Smooth muscle cell (in vitro differentiated cells): ENCODE measurements around the gene PCSK6. TPM values are rescaled to one million over a fixed set of nuclear protein-coding genes. Genes with fewer than 3 reads are reported as not detected.
"Not testable (repeated sequence)": the region's sequence is repeated elsewhere in the genome, so short reads cannot be mapped to it uniquely, and the experiment has no call there.

Experiments
- DNase-seq: peaks from one replicate; lab custom pipeline; 2025; ENCODE audit not compliant: unreplicated experiment; lab: John Stamatoyannopoulos, UW
- H2AFZ ChIP-seq: fragments of 200-600 bp; sonication (generic); 2 replicates; pipeline ENCODE4 v1.6.0; 2016; ENCODE audit warnings: antibody characterized with exemption, low read depth, mild to moderate bottlenecking
- H3F3A ChIP-seq: fragments of 200-600 bp; sonication (generic); 2 replicates; pipeline ENCODE4 v1.6.0; 2017; ENCODE audit warnings: antibody characterized with exemption, low read depth
- H3K27ac ChIP-seq: fragments of 200-600 bp; sonication (generic); 2 replicates; pipeline ENCODE4 v1.5.1; 2016; ENCODE audit warnings: low read depth, mild to moderate bottlenecking
- H3K27me3 ChIP-seq: fragments of 200-600 bp; sonication (generic); 2 replicates; pipeline ENCODE4 v1.6.1; 2016; ENCODE audit warnings: low read depth, mild to moderate bottlenecking
- H3K36me3 ChIP-seq: fragments of 200-600 bp; sonication (generic); 2 replicates; pipeline ENCODE4 v1.5.1; 2016; ENCODE audit warnings: low read depth
- H3K4me1 ChIP-seq: fragments of 200-600 bp; sonication (generic); 2 replicates; pipeline ENCODE4 v1.5.1; 2016; ENCODE audit warnings: low read depth
- H3K4me2 ChIP-seq: fragments of 200-600 bp; sonication (generic); 2 replicates; pipeline ENCODE4 v1.6.0; 2016; ENCODE audit warnings: mild to moderate bottlenecking
- H3K4me3 ChIP-seq: fragments of 200-600 bp; sonication (generic); 2 replicates; pipeline ENCODE4 v1.5.1; 2016; ENCODE audit warnings: mild to moderate bottlenecking
- H3K79me2 ChIP-seq: fragments of 200-600 bp; sonication (generic); 2 replicates; pipeline ENCODE4 v1.6.0; 2016; ENCODE audit warnings: low read depth, mild to moderate bottlenecking
- H3K9ac ChIP-seq: fragments of 200-600 bp; sonication (generic); 2 replicates; pipeline ENCODE4 v1.6.0; 2016; ENCODE audit warnings: low read depth
- H3K9me3 ChIP-seq: fragments of 200-600 bp; sonication (generic); replicated peaks from 2 replicates; pipeline ENCODE4 v1.5.1; 2016; ENCODE audit warnings: low read depth
- H4K20me1 ChIP-seq: fragments of 200-600 bp; sonication (generic); 2 replicates; pipeline ENCODE4 v1.6.0; 2016; ENCODE audit warnings: low read depth
- CTCF ChIP-seq: fragments of 200-600 bp; sonication (generic); IDR thresholded peaks from 2 replicates; pipeline ENCODE4 v1.5.1; 2017; ENCODE audit warnings: borderline replicate concordance, mild to moderate bottlenecking, antibody characterized with exemption; ENCODE audit not compliant: insufficient read depth, poor library complexity, severe bottlenecking
- WGBS: methylation state at CpG from one replicate; pipeline ENCODE4 v1.1.7; 2016; ENCODE audit warnings: low lambda C conversion rate; 5-methylcytosine and 5-hydroxymethylcytosine counted together
- polyA plus RNA-seq: library from polyadenylated mRNA; unstranded; fragments of >200 nt; fragmentation: Nextera tagmentation; extraction: Ambion mirVana; gene quantifications from 2 replicates; pipeline ENCODE4 v1.2.1, GENCODE V29; 2016
- total RNA-seq: library from RNA; depleted of rRNA; stranded (reverse); fragments of >200 nt; gene quantifications from 2 replicates; pipeline ENCODE4 v1.2.3, GENCODE V29; 2014

The PCSK6 gene
- total and polyA plus RNA-seq, 2 experiments from 2014 or later = 17.5 TPM

DNA sequence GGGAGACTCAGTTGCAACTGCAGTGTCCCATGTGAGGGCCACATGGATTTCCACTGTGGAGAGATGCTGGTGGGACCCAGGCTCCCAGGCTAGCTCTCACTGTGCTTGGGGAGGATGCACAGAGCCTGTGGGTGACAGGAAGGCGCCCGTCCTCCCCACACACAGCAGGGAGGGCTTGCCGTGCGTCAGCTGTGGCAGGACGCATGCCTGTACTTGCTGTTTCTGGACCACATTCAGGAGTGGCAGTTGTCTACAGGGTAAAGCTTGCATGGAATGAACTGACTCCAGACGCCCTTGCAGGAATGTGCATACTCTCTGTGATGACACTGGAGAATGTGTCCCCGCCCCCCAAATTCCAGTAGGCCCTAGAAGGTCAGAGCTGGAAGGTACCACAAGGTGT lies 130.6 kb downstream of the PCSK6 start:
- H3K9ac ChIP-seq = no peak overlapping the region
- WGBS = 64% methylated on average over 7 of the region's 7 CpGs
- DNase-seq = no peak

DNA sequence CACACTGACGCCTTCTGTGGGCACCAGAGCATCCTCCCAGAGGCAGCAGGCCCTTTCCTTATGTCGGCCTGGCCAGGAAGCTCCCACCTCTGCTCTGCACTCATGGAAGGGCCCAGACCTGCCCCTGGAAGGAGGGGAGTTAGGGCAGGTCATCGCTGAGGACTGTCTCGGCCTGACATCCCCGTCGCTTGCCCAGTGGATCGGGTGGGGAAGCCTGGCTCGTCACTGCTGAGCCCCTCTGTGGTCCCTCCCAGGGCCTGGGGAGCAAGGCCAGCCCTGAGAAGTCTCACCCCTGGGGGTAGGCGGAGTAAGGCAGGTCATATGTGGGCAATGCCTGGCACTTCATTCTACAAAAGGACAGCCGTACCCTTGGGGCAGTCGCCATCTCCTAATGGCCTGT lies 131.6 kb downstream of the PCSK6 start:
- Histone ChIP-seq H3K4me3 (no peak overlapping the region), H3K27ac (no peak overlapping the region), H3K9me3 (no peaks in the 10 kb centered on the region), H3K4me1 (no peaks in the 10 kb centered on the region), H3K79me2 (no peaks in the 10 kb centered on the region), H2AFZ (no peak overlapping the region), H3K9ac (no peak overlapping the region), H3K4me2 (no peak overlapping the region), H3K36me3 (no peaks in the 10 kb centered on the region), H3F3A (no peaks in the 10 kb centered on the region), H3K27me3 (no peaks in the 10 kb centered on the region), H4K20me1 (no peaks in the 10 kb centered on the region)
- no peak for DNase-seq
- TF ChIP-seq CTCF = no peak
- WGBS = 96% methylated on average over 11 of the region's 11 CpGs

More for the DNA sequence above, 130.6 kb downstream of the PCSK6 start:
- H3K27ac ChIP-seq = no peak overlapping the region
- H3K4me3 ChIP-seq = no peak overlapping the region
- H2AFZ ChIP-seq = no peak overlapping the region
- H4K20me1 ChIP-seq = no peaks in the 10 kb centered on the region
- H3K27me3 ChIP-seq = no peaks in the 10 kb centered on the region
- TF ChIP-seq CTCF = no peak
- no peaks in the 10 kb centered on the region for H3K9me3 ChIP-seq
- H3K4me2 ChIP-seq = no peak overlapping the region
- no peaks in the 10 kb centered on the region for H3K36me3 ChIP-seq
- no peaks in the 10 kb centered on the region for H3K4me1 ChIP-seq
- no peaks in the 10 kb centered on the region for H3K79me2 ChIP-seq
- H3F3A ChIP-seq = no peaks in the 10 kb centered on the region

GRCh38 chr15:101357333-101357732 lies 132.2 kb downstream of the PCSK6 start:
- no peak for DNase-seq
- Histone ChIP-seq H4K20me1 (no peaks in the 10 kb centered on the region), H3K27me3 (no peaks in the 10 kb centered on the region), H3K9ac (no peak overlapping the region), H3K36me3 (no peaks in the 10 kb centered on the region), H3K79me2 (no peaks in the 10 kb centered on the region), H3K4me1 (no peaks in the 10 kb centered on the region), H3F3A (no peaks in the 10 kb centered on the region), H2AFZ (no peak overlapping the region), H3K9me3 (no peaks in the 10 kb centered on the region), H3K27ac (no peak overlapping the region), H3K4me3 (no peak overlapping the region), H3K4me2 (no peak overlapping the region)
- WGBS = 83% methylated on average over 15 of the region's 15 CpGs
- no peak for TF ChIP-seq CTCF

GRCh38 chr15:101356512-101357172 lies 132.9 kb downstream of the PCSK6 start:
- H3K79me2 ChIP-seq, DNase-seq, H3K27me3 ChIP-seq, H3K36me3 ChIP-seq, H3K9me3 ChIP-seq, H3K9ac ChIP-seq, H3K4me3 ChIP-seq, H3K27ac ChIP-seq, H4K20me1 ChIP-seq, H3K4me2 ChIP-seq, H3F3A ChIP-seq, H2AFZ ChIP-seq, H3K4me1 ChIP-seq: not testable (repeated sequence)
- WGBS = 94% methylated on average over 9 of the region's 9 CpGs
